Smooth muscle cell (in vitro differentiated cells): ENCODE data around the gene DCHS1. TPM values are rescaled to one million over a fixed set of nuclear protein-coding genes. Genes with fewer than 3 reads are reported as not detected.

Experiments used
- DNase-seq: peaks from one replicate; lab custom pipeline; 2025; ENCODE audit not compliant: unreplicated experiment; lab: John Stamatoyannopoulos, UW
- H2AFZ ChIP-seq: fragments of 200-600 bp; sonication (generic); 2 replicates; pipeline ENCODE4 v1.6.0; 2016; ENCODE audit warnings: antibody characterized with exemption, low read depth, mild to moderate bottlenecking
- H3F3A ChIP-seq: fragments of 200-600 bp; sonication (generic); 2 replicates; pipeline ENCODE4 v1.6.0; 2017; ENCODE audit warnings: antibody characterized with exemption, low read depth
- H3K27ac ChIP-seq: fragments of 200-600 bp; sonication (generic); 2 replicates; pipeline ENCODE4 v1.5.1; 2016; ENCODE audit warnings: low read depth, mild to moderate bottlenecking
- H3K27me3 ChIP-seq: fragments of 200-600 bp; sonication (generic); 2 replicates; pipeline ENCODE4 v1.6.1; 2016; ENCODE audit warnings: low read depth, mild to moderate bottlenecking
- H3K36me3 ChIP-seq: fragments of 200-600 bp; sonication (generic); 2 replicates; pipeline ENCODE4 v1.5.1; 2016; ENCODE audit warnings: low read depth
- H3K4me1 ChIP-seq: fragments of 200-600 bp; sonication (generic); 2 replicates; pipeline ENCODE4 v1.5.1; 2016; ENCODE audit warnings: low read depth
- H3K4me2 ChIP-seq: fragments of 200-600 bp; sonication (generic); 2 replicates; pipeline ENCODE4 v1.6.0; 2016; ENCODE audit warnings: mild to moderate bottlenecking
- H3K4me3 ChIP-seq: fragments of 200-600 bp; sonication (generic); 2 replicates; pipeline ENCODE4 v1.5.1; 2016; ENCODE audit warnings: mild to moderate bottlenecking
- H3K79me2 ChIP-seq: fragments of 200-600 bp; sonication (generic); 2 replicates; pipeline ENCODE4 v1.6.0; 2016; ENCODE audit warnings: low read depth, mild to moderate bottlenecking
- H3K9ac ChIP-seq: fragments of 200-600 bp; sonication (generic); 2 replicates; pipeline ENCODE4 v1.6.0; 2016; ENCODE audit warnings: low read depth
- H3K9me3 ChIP-seq: fragments of 200-600 bp; sonication (generic); replicated peaks from 2 replicates; pipeline ENCODE4 v1.5.1; 2016; ENCODE audit warnings: low read depth
- H4K20me1 ChIP-seq: fragments of 200-600 bp; sonication (generic); 2 replicates; pipeline ENCODE4 v1.6.0; 2016; ENCODE audit warnings: low read depth
- CTCF ChIP-seq: fragments of 200-600 bp; sonication (generic); IDR thresholded peaks from 2 replicates; pipeline ENCODE4 v1.5.1; 2017; ENCODE audit warnings: borderline replicate concordance, mild to moderate bottlenecking, antibody characterized with exemption; ENCODE audit not compliant: insufficient read depth, poor library complexity, severe bottlenecking
- WGBS: methylation state at CpG from one replicate; pipeline ENCODE4 v1.1.7; 2016; ENCODE audit warnings: low lambda C conversion rate; 5-methylcytosine and 5-hydroxymethylcytosine counted together
- polyA plus RNA-seq: library from polyadenylated mRNA; unstranded; fragments of >200 nt; fragmentation: Nextera tagmentation; extraction: Ambion mirVana; gene quantifications from 2 replicates; pipeline ENCODE4 v1.2.1, GENCODE V29; 2016
- total RNA-seq: library from RNA; depleted of rRNA; stranded (reverse); fragments of >200 nt; gene quantifications from 2 replicates; pipeline ENCODE4 v1.2.3, GENCODE V29; 2014

The DCHS1 gene
- total and polyA plus RNA-seq, 2 experiments from 2014 or later = 24.5 to 34.2 TPM

GRCh38 chr11:6607190-6607795 is 48.3 kb downstream of the DCHS1 start:
- H3K27me3 ChIP-seq = no peaks in the 10 kb centered on the region
- H3K4me2 ChIP-seq = peak overlapping the region; percentile 92
- no peak for TF ChIP-seq CTCF
- peaks cover 41% of the 10 kb centered on the region for H3K4me1 ChIP-seq
- no peaks in the 10 kb centered on the region for H3K9me3 ChIP-seq
- H3K4me3 ChIP-seq = peak overlapping the region; percentile 95
- no peak for DNase-seq
- H3K9ac ChIP-seq = peak overlapping the region; percentile 51
- H3K36me3 ChIP-seq = no peaks in the 10 kb centered on the region
- H3K79me2 ChIP-seq = peaks cover 83% of the 10 kb centered on the region
- H3K27ac ChIP-seq = peak overlapping the region; percentile 99
- peaks cover 10% of the 10 kb centered on the region for H4K20me1 ChIP-seq
- peaks cover 49% of the 10 kb centered on the region for H3F3A ChIP-seq
- H2AFZ ChIP-seq = no peak overlapping the region

DNA sequence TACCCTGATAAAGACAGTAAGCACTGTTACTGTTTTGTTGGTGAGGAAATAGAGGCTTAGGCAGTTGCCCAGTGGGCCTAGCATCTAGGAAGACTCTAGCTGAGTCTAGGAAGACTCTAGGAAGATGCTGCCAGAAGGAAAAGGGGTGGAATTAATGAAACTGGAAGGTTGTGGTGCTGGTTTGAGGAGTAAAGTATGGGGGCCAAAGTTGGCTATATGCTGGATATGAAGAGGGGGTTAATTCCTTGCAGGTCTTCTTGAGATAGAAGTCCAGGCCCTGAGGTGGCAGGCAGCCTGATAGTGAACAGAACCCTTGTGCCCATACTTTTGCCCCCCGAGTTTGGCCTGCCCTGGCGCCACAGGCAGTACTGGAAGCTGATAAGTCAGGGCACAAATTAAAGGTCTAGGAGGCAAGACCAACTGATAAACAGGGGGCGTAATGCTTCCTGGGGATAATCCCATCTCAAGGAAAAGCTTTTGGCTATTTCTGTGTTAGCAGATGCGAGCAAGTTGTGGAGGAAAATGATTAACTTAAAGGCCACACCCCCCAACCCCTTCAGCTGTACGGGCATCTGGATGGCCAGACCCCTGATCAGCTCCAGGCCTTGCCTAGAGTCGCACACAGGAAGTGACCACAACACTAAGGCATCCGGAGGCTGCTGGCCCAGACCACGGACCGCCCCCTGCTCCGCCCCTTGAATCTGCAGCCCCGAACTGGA is 49.0 kb downstream of the DCHS1 start:
- peak; percentile 69 for DNase-seq
- peak overlapping the region; percentile 99 for H3K27ac ChIP-seq
- TF ChIP-seq CTCF = no peak
- no peaks in the 10 kb centered on the region for H3K9me3 ChIP-seq
- no peaks in the 10 kb centered on the region for H3K27me3 ChIP-seq
- peaks cover 45% of the 10 kb centered on the region for H3K4me1 ChIP-seq
- peaks cover 48% of the 10 kb centered on the region for H3F3A ChIP-seq
- peak overlapping the region; percentile 95 for H3K4me3 ChIP-seq
- H4K20me1 ChIP-seq = peaks cover 16% of the 10 kb centered on the region
- H2AFZ ChIP-seq = no peak overlapping the region
- H3K4me2 ChIP-seq = peak overlapping the region; percentile 92
- 5% methylated on average over 11 of the region's 11 CpGs for WGBS
- peak overlapping the region; percentile 73 for H3K9ac ChIP-seq
- peaks cover 87% of the 10 kb centered on the region for H3K79me2 ChIP-seq
- no peaks in the 10 kb centered on the region for H3K36me3 ChIP-seq

DNA sequence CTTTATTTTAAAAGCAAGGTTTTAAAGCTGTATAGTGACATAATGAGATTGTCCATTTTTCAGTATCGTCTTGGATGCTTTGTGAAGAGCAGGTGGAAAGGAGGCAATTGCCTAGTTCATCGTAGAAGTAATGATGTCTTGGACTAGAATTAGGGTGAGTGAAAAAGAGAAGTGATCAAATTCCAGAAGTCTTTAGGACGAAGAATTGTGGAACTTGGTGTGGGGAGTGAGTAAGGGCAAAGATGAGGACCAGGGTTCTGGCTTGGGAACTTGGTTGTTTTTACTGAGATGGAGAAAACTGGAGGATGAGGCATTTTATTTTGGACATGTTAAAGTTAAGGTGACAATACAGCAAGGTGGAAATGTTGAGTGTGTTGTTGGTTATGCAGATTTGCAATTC is 50.8 kb downstream of the DCHS1 start:
- DNase-seq = no peak
- Histone ChIP-seq H3K79me2 (peaks cover 83% of the 10 kb centered on the region), H3K9ac (peak overlapping the region; percentile 91), H2AFZ (no peak overlapping the region), H3K27me3 (no peaks in the 10 kb centered on the region), H3K4me1 (peaks cover 38% of the 10 kb centered on the region), H3K4me2 (peak overlapping the region; percentile 92), H4K20me1 (peaks cover 18% of the 10 kb centered on the region), H3K4me3 (peak overlapping the region; percentile 95), H3F3A (peaks cover 41% of the 10 kb centered on the region), H3K36me3 (no peaks in the 10 kb centered on the region), H3K9me3 (no peaks in the 10 kb centered on the region), H3K27ac (peak overlapping the region; percentile 99)
- 52% methylated on average over 3 of the region's 3 CpGs for WGBS
- TF ChIP-seq CTCF = no peak
